ENCODE data around the gene DMD.
"Not testable (repeated sequence)": the region's sequence is repeated elsewhere in the genome, so short reads cannot be mapped to it uniquely, and the experiment has no call there.

Gene DMD

DNA sequence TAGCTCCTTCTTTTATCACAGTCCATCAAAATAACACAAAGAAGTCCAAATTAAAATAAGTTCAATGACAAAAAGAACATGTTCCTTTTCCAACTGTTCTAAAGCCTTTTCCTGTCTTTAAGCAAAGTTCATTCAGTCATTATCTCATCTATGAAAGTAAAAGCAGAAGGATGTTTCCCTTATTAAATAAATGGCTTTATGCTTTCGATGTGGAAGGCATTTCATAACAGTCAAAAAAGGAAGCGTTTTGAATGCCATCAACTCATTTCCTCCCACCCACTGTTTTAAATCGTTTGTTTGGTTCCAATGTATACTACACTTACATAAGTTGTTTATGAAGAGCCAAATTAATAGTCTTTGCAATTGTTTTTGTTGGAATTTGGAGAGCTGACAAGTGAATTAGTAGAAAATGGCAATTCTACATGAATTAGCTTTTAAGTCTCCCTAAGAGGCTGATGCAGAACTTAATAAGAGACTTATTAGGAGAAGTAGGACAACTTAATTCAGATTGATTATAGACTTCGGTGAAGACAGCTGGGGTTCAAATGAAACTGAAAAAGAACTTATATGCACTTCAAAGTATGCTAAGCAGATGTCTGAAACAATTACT lies 1746.9 kb downstream of the DMD start:
- DNase-seq (ENCODE audit: low read depth in 1 of 2, low spot score in 1 of 2), result no peak

GRCh38 chrX:31461266-31461665 lies 1750.1 kb downstream of the DMD start:
- no peak for DNase-seq (ENCODE audit: low read depth in 1 of 2, low spot score in 1 of 2)

DNA sequence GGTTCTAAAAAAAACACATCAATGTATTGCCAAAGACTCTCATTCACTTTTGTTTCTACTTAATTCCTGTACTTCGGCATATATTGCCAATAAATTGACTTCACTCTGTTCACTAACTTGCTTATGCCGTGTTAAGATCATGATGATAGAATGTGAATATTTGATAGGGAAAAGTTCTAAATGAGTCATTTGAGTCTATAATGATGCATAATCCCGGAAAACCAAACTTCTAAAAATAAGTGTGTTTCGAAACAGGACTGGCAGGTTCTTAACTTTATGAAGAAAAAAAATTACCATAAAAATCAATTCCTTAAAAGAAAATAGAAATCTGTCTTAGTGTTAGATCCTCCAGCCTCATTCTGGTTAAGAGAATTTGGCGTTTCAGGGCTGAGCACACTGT lies 1752.0 kb downstream of the DMD start:
- DNase-seq (ENCODE audit: low read depth in 1 of 2, low spot score in 1 of 2), result no peak

GRCh38 chrX:31449965-31450364 lies 1761.4 kb downstream of the DMD start:
- no peak for DNase-seq (ENCODE audit: low read depth in 1 of 2, low spot score in 1 of 2)

GRCh38 chrX:31449081-31449480 lies 1762.3 kb downstream of the DMD start:
- no peak for DNase-seq (ENCODE audit: low read depth in 1 of 2, low spot score in 1 of 2)

- no peak for DNase-seq (ENCODE audit: low read depth in 1 of 2, low spot score in 1 of 2)
Observed at GRCh38 chrX:31445542-31445941, 1765.8 kb downstream of the DMD start.

GRCh38 chrX:31443654-31444053 lies 1767.7 kb downstream of the DMD start:
- DNase-seq (ENCODE audit: low read depth in 1 of 2, low spot score in 1 of 2), result no peak

DNA sequence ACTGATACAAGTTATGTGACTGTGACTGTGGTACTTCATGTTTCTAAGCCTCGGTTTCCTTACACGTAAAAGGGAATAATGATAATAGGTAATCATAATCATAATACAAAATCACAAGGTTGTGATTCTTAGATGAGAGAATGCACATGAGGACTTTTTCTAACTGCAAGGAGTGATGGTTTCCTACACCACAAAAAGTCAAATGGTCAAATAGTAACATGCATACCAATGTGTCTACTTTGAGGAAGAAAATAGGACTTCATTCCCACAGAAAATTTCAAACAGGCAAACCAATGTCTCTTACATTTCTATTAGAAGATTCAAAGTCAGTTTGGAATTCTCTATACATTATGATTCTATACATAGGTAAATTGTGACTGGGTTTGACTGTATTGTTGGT lies 1770.8 kb downstream of the DMD start:
- no peak for DNase-seq (ENCODE audit: low read depth in 1 of 2, low spot score in 1 of 2)

- DNase-seq (ENCODE audit: low read depth in 1 of 2, low spot score in 1 of 2), result no peak
Observed at GRCh38 chrX:31436424-31436823, 1774.9 kb downstream of the DMD start.

- DNase-seq (ENCODE audit: low read depth in 1 of 2, low spot score in 1 of 2), result no peak
Observed at GRCh38 chrX:31435592-31435991, 1775.8 kb downstream of the DMD start.

- DNase-seq (ENCODE audit: low read depth in 1 of 2, low spot score in 1 of 2), result no peak
Observed at GRCh38 chrX:31433856-31434255, 1777.5 kb downstream of the DMD start.

- DNase-seq (ENCODE audit: low read depth in 1 of 2, low spot score in 1 of 2), result no peak
Observed at GRCh38 chrX:31429915-31430314, 1781.4 kb downstream of the DMD start.

GRCh38 chrX:31423609-31424189 lies 1787.7 kb downstream of the DMD start:
- no peak for DNase-seq (ENCODE audit: low read depth in 1 of 2, low spot score in 1 of 2)

- no peak for DNase-seq (ENCODE audit: low read depth in 1 of 2, low spot score in 1 of 2)
Observed at GRCh38 chrX:31421441-31421840, 1789.9 kb downstream of the DMD start.

DNA sequence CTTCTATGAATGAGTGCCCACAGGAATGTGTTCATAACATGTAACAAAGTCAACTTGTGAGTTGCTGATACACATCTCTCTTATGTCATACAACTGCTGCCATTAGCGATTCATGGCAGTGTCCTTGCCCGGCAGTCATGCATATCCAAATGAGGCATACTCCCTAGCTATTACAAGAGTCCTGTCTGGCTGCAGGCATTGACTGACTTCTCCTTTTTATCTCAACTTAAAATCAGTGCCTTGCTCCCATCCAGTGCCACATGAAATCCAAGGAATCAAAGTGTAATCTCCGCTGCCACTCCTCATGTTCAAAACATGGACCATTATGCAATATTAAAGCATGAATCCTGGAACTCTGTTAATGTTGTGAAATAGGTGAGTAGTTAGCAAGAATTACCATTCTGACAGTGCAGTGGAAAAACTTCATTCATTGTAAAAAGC lies 1790.6 kb downstream of the DMD start:
- DNase-seq (ENCODE audit: low read depth in 1 of 2, low spot score in 1 of 2), result no peak

- no peak for DNase-seq (ENCODE audit: low read depth in 1 of 2, low spot score in 1 of 2)
Observed at GRCh38 chrX:31420302-31420701, 1791.0 kb downstream of the DMD start.

- no peak for DNase-seq (ENCODE audit: low read depth in 1 of 2, low spot score in 1 of 2)
Observed at GRCh38 chrX:31397119-31397518, 1814.2 kb downstream of the DMD start.

DNA sequence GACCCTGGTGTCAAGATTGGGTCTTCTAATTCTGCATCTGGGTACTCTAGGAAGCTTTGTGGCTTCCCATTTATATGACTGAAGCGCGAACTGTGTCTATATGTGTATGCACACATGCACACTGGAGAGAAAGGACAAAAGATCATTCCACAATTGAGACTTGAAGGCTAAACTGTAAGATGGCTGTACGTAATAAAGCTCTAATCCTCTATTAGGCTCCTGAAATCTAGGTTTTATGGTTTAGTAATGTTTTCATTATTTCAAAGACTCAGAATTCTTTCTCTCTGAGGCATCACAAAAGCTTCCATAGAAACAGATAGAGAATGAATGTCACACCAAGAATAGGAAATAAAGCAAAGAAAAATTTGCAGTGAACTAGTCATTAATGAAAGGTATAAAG lies 1818.8 kb downstream of the DMD start:
- no peak for DNase-seq (ENCODE audit: low read depth in 1 of 2, low spot score in 1 of 2)

DNA sequence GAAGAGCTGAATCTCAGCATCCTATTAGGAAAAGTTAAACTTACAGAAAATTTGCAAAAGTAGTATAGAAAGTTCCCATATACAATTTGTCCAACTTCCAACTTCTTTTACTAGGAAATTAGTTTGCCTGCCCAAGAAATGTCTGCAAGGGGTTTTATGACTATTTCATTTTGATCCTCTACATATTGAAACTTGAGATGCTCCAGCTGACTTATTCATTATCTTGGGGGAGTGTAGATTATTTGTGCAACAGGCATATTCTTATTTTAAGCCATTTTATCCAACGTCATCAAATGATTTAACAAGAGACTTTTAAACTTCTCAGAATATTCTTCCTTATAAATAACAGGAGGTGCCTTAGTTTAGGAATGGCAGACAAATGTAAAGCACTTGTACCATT lies 1822.4 kb downstream of the DMD start:
- DNase-seq (ENCODE audit: low read depth in 1 of 2, low spot score in 1 of 2), result no peak

- no peak for DNase-seq (ENCODE audit: low read depth in 1 of 2, low spot score in 1 of 2)
Observed at GRCh38 chrX:31384471-31384870, 1826.9 kb downstream of the DMD start.

GRCh38 chrX:31383991-31384390 lies 1827.4 kb downstream of the DMD start:
- no peak for DNase-seq (ENCODE audit: low read depth in 1 of 2, low spot score in 1 of 2)

- DNase-seq (ENCODE audit: low read depth in 1 of 2, low spot score in 1 of 2), result not testable (repeated sequence)
Observed at GRCh38 chrX:31378973-31379372, 1832.4 kb downstream of the DMD start.

DNA sequence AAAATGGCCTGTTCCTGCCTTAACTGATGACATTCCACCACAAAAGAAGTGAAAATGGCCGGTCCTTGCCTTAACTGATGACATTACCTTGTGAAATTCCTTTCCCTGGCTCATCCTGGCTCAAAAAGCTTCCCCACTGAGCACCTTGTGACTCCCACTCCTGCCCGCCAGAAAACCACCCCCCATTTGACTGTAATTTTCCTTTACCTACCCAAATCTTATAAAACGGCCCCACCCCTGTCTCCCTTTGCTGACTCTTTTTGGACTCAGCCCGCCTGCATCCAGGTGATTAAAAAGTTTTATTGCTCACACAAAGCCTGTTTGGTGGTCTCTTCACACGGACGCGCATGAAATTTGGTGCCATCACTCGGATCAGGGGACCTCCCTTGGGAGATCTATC lies 1833.5 kb downstream of the DMD start:
- not testable (repeated sequence) for DNase-seq (ENCODE audit: low read depth in 1 of 2, low spot score in 1 of 2)

All from stimulated activated CD4-positive, alpha-beta T cell treated with anti-CD3 and anti-CD28 coated beads, Interleukin-15, amount 100 ng/mL, for 1 hour (primary cell).